WTC11 (cell line): ENCODE measurements around the gene CAMK2D.

ENCODE experiments used
- ATF6 ChIP-seq: sonication (generic); formaldehyde crosslinking; IDR thresholded peaks from 2 replicates; pipeline ENCODE4 v1.8.1; 2023; ENCODE audit warnings: mild to moderate bottlenecking, missing genetic modification reagents
- CREB1 ChIP-seq: sonication (generic); formaldehyde crosslinking; IDR thresholded peaks from 2 replicates; pipeline ENCODE4 v1.8.0; 2023; ENCODE audit warnings: mild to moderate bottlenecking, missing genetic modification reagents
- CTCF ChIP-seq: fragments of 200-600 bp; IDR thresholded peaks from 2 replicates; pipeline ENCODE4 v1.8.0; 2022; ENCODE audit warnings: antibody characterized with exemption
- E2F1 ChIP-seq: sonication (generic); formaldehyde crosslinking; IDR thresholded peaks from 2 replicates; pipeline ENCODE4 v1.8.0; 2022; ENCODE audit warnings: mild to moderate bottlenecking, missing genetic modification reagents
- MLX ChIP-seq: sonication (generic); formaldehyde crosslinking; IDR thresholded peaks from 2 replicates; pipeline ENCODE4 v1.8.1; 2023; ENCODE audit warnings: mild to moderate bottlenecking, missing genetic modification reagents, moderate library complexity
- NFYB ChIP-seq: sonication (generic); formaldehyde crosslinking; conservative IDR thresholded peaks from 2 replicates; pipeline ENCODE4 v1.8.0; 2022; ENCODE audit warnings: low read depth, missing genetic modification reagents
- RELA ChIP-seq: sonication (generic); formaldehyde crosslinking; IDR thresholded peaks from 2 replicates; pipeline ENCODE4 v1.8.1; 2022; ENCODE audit warnings: missing genetic modification reagents, mild to moderate bottlenecking, borderline replicate concordance
- RORB ChIP-seq: fragments of 250-450 bp; sonication (Bioruptor Pico); IDR thresholded peaks from 2 replicates; pipeline ENCODE4 v1.9.0; 2021; ENCODE audit warnings: mild to moderate bottlenecking
- TEAD4 ChIP-seq: sonication (generic); formaldehyde crosslinking; IDR thresholded peaks from 2 replicates; pipeline ENCODE4 v1.8.0; 2022; ENCODE audit warnings: mild to moderate bottlenecking, missing genetic modification reagents
- ZNF121 ChIP-seq: sonication (generic); formaldehyde crosslinking; IDR thresholded peaks from 2 replicates; pipeline ENCODE4 v1.8.0; 2023; ENCODE audit warnings: missing genetic modification reagents
- ZNF532 ChIP-seq: fragments of 250-450 bp; sonication (Bioruptor Pico); IDR thresholded peaks from 2 replicates; pipeline ENCODE4 v1.9.0; 2021; ENCODE audit warnings: mild to moderate bottlenecking, borderline replicate concordance

- no peak for TF ChIP-seq ZNF121 (CRISPR knock-in tag)
- no peak for TF ChIP-seq ATF6 (CRISPR knock-in tag)
- no peak for TF ChIP-seq CTCF
- TF ChIP-seq RELA (CRISPR knock-in tag) = no peak
- no peak for TF ChIP-seq TEAD4 (CRISPR knock-in tag)
- no peak for TF ChIP-seq CREB1 (CRISPR knock-in tag)
- no peak for TF ChIP-seq MLX (CRISPR knock-in tag)
- TF ChIP-seq ZNF532 = no peak
- TF ChIP-seq RORB (CRISPR knock-in tag) = no peak
- no peak for TF ChIP-seq E2F1 (CRISPR knock-in tag)
- TF ChIP-seq NFYB = no peak
Observed at GRCh38 chr4:113783289-113783688, 21.8 kb upstream of the CAMK2D start.
